Measurements from ENCODE around the gene AGRN.

DNA sequence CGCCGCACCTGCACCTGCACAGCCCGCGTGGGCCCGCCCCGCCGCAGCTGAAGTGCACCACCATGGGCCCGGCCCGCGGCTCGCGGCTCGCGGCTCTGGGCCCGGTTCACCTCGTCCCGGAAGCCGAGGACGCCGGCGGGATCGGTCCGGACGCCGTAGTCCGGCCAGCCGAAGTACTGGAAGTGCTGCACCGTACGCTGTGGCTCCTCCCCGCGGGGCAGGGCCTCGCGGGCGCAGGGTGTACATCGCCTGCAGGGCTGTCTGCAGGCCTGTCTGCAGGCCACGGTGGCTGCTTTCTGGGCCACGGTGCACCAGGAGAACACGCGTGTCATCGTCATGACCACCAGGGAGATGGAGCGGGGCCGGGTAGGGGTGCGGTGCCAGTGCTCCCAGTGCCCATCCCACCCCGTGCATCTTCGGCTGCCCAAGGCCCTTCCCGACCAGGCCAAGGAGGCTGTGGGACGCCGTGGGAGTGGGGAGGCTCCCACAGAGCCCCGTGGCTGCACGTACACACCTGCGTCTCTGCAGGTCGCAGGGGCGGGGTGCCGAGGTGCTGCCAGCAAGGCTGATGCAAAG lies 47.5 kb downstream of the AGRN start:
- TF ChIP-seq, protein P1, sequence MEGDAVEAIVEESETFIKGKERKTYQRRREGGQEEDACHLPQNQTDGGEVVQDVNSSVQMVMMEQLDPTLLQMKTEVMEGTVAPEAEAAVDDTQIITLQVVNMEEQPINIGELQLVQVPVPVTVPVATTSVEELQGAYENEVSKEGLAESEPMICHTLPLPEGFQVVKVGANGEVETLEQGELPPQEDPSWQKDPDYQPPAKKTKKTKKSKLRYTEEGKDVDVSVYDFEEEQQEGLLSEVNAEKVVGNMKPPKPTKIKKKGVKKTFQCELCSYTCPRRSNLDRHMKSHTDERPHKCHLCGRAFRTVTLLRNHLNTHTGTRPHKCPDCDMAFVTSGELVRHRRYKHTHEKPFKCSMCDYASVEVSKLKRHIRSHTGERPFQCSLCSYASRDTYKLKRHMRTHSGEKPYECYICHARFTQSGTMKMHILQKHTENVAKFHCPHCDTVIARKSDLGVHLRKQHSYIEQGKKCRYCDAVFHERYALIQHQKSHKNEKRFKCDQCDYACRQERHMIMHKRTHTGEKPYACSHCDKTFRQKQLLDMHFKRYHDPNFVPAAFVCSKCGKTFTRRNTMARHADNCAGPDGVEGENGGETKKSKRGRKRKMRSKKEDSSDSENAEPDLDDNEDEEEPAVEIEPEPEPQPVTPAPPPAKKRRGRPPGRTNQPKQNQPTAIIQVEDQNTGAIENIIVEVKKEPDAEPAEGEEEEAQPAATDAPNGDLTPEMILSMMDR (IDR thresholded peaks at IDR 0.05), result no peak
- TF ChIP-seq POLR2A (IDR thresholded peaks at IDR 0.05), result no peak
